ENCODE measurements around the gene PPP1R13L.

DNA sequence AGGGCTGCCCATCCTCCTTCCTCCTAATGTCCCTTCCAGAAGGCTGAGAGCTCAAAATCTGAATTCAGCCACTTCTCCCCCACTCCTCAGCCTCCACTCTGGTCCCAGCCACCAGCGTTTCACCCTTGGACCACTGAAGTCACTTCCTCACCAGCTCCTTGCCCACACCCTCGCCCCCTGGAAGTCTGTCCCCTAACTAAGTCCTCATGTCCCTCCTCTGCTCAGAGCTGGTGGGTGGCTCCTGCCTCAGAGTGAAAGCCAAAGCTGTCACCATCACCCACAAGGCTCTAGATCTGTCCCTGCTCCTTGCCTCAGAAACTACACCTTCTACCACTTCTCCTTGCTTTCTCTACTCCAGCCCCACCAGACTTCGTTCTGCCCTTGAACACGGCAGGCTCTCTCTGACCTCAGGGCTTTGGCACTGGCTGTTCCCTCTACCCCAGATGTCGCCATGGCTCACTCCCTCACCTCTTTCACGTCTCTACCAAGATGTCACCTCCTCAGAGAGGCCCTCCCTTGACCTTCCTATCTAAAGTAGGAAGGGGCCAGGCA is 17.2 kb upstream of the PPP1R13L start:
- no peak for TF ChIP-seq CTCF (IDR thresholded peaks at IDR 0.05)
- TF ChIP-seq POLR2A (IDR thresholded peaks at IDR 0.05): no peak
